ENCODE data around the gene PLEKHG3. TPM values are rescaled to one million over a fixed set of nuclear protein-coding genes. Genes with fewer than 3 reads are reported as not detected.

The PLEKHG3 gene
- total and polyA plus RNA-seq, 4 donors, result 32.1 to 53.9 (median 42.2) TPM

- Histone ChIP-seq H3K4me1 (ENCODE audit: control insufficient read depth, insufficient read depth, low read length) (peaks cover 4% of the 10 kb centered on the region), H3K9me3 (ENCODE audit: control insufficient read depth, insufficient read depth, low read length) (no peaks in the 10 kb centered on the region), H3K4me3 (ENCODE audit: low read depth, low read length) (no peak overlapping the region), H3K27ac (ENCODE audit: low read depth, low read length) (no peak overlapping the region), H3K27me3 (ENCODE audit: control insufficient read depth, insufficient read depth, low read length) (no peaks in the 10 kb centered on the region), H3K36me3 (ENCODE audit: control insufficient read depth, insufficient read depth, low read length) (peaks cover 82% of the 10 kb centered on the region)
- no peak for DNase-seq (ENCODE audit: low read depth in 4 of 6, low spot score in 6 of 6)
- WGBS (ENCODE audit: insufficient coverage), result 100% methylated on average over 1 of the region's 2 CpGs
Measured at GRCh38 chr14:64771161-64771560, 66.9 kb downstream of the PLEKHG3 start.

GRCh38 chr14:64772397-64772950, 68.2 kb downstream of the PLEKHG3 start:
- 91% methylated on average over 36 of the region's 36 CpGs for WGBS (ENCODE audit: insufficient coverage)

GRCh38 chr14:64773046-64773445, 68.8 kb downstream of the PLEKHG3 start:
- Histone ChIP-seq H3K36me3 (ENCODE audit: control insufficient read depth, insufficient read depth, low read length) (peaks cover 69% of the 10 kb centered on the region), H3K4me1 (ENCODE audit: control insufficient read depth, insufficient read depth, low read length) (peaks cover 4% of the 10 kb centered on the region), H3K4me3 (ENCODE audit: low read depth, low read length) (no peak overlapping the region), H3K9me3 (ENCODE audit: control insufficient read depth, insufficient read depth, low read length) (no peaks in the 10 kb centered on the region), H3K27me3 (ENCODE audit: control insufficient read depth, insufficient read depth, low read length) (no peaks in the 10 kb centered on the region), H3K27ac (ENCODE audit: low read depth, low read length) (no peak overlapping the region)
- DNase-seq (ENCODE audit: low read depth in 4 of 6, low spot score in 6 of 6), result no peak
- 94% methylated on average over 18 of the region's 18 CpGs for WGBS (ENCODE audit: insufficient coverage)

More at GRCh38 chr14:64772397-64772950, 68.2 kb downstream of the PLEKHG3 start:
- Histone ChIP-seq H3K4me3 (ENCODE audit: low read depth, low read length) (no peak overlapping the region), H3K9me3 (ENCODE audit: control insufficient read depth, insufficient read depth, low read length) (no peaks in the 10 kb centered on the region), H3K27ac (ENCODE audit: low read depth, low read length) (no peak overlapping the region), H3K4me1 (ENCODE audit: control insufficient read depth, insufficient read depth, low read length) (peaks cover 4% of the 10 kb centered on the region), H3K27me3 (ENCODE audit: control insufficient read depth, insufficient read depth, low read length) (no peaks in the 10 kb centered on the region), H3K36me3 (ENCODE audit: control insufficient read depth, insufficient read depth, low read length) (peaks cover 72% of the 10 kb centered on the region)
- DNase-seq (ENCODE audit: low read depth in 4 of 6, low spot score in 6 of 6), result no peak

- no peak for DNase-seq (ENCODE audit: low read depth in 4 of 6, low spot score in 6 of 6)
- Histone ChIP-seq H3K4me1 (ENCODE audit: control insufficient read depth, insufficient read depth, low read length) (peaks cover 4% of the 10 kb centered on the region), H3K9me3 (ENCODE audit: control insufficient read depth, insufficient read depth, low read length) (no peaks in the 10 kb centered on the region), H3K27ac (ENCODE audit: low read depth, low read length) (no peak overlapping the region), H3K36me3 (ENCODE audit: control insufficient read depth, insufficient read depth, low read length) (peaks cover 74% of the 10 kb centered on the region), H3K27me3 (ENCODE audit: control insufficient read depth, insufficient read depth, low read length) (no peaks in the 10 kb centered on the region), H3K4me3 (ENCODE audit: low read depth, low read length) (no peak overlapping the region)
- 92% methylated on average over 3 of the region's 3 CpGs for WGBS (ENCODE audit: insufficient coverage)
Measured at GRCh38 chr14:64773577-64773976, 69.4 kb downstream of the PLEKHG3 start.

GRCh38 chr14:64774272-64774671, 70.0 kb downstream of the PLEKHG3 start:
- 95% methylated on average over 14 of the region's 16 CpGs for WGBS (ENCODE audit: insufficient coverage)
- Histone ChIP-seq H3K9me3 (ENCODE audit: control insufficient read depth, insufficient read depth, low read length) (no peaks in the 10 kb centered on the region), H3K27me3 (ENCODE audit: control insufficient read depth, insufficient read depth, low read length) (no peaks in the 10 kb centered on the region), H3K36me3 (ENCODE audit: control insufficient read depth, insufficient read depth, low read length) (peaks cover 74% of the 10 kb centered on the region), H3K27ac (ENCODE audit: low read depth, low read length) (no peak overlapping the region), H3K4me3 (ENCODE audit: low read depth, low read length) (no peak overlapping the region), H3K4me1 (ENCODE audit: control insufficient read depth, insufficient read depth, low read length) (peaks cover 4% of the 10 kb centered on the region)
- no peak for DNase-seq (ENCODE audit: low read depth in 4 of 6, low spot score in 6 of 6)

GRCh38 chr14:64775081-64775777, 71.0 kb downstream of the PLEKHG3 start:
- 93% methylated on average over 24 of the region's 25 CpGs for WGBS (ENCODE audit: insufficient coverage)
- H3K36me3 ChIP-seq (ENCODE audit: control insufficient read depth, insufficient read depth, low read length), result peaks cover 75% of the 10 kb centered on the region
- no peak overlapping the region for H3K27ac ChIP-seq (ENCODE audit: low read depth, low read length)
- DNase-seq (ENCODE audit: low read depth in 4 of 6, low spot score in 6 of 6), result no peak
- no peaks in the 10 kb centered on the region for H3K9me3 ChIP-seq (ENCODE audit: control insufficient read depth, insufficient read depth, low read length)
- no peaks in the 10 kb centered on the region for H3K27me3 ChIP-seq (ENCODE audit: control insufficient read depth, insufficient read depth, low read length)
- H3K4me3 ChIP-seq (ENCODE audit: low read depth, low read length), result no peak overlapping the region
- H3K4me1 ChIP-seq (ENCODE audit: control insufficient read depth, insufficient read depth, low read length), result no peaks in the 10 kb centered on the region

GRCh38 chr14:64777461-64777860, 73.2 kb downstream of the PLEKHG3 start:
- peaks cover 59% of the 10 kb centered on the region for H3K36me3 ChIP-seq (ENCODE audit: control insufficient read depth, insufficient read depth, low read length)
- no peaks in the 10 kb centered on the region for H3K27me3 ChIP-seq (ENCODE audit: control insufficient read depth, insufficient read depth, low read length)
- H3K4me3 ChIP-seq (ENCODE audit: low read depth, low read length), result no peak overlapping the region
- no peaks in the 10 kb centered on the region for H3K9me3 ChIP-seq (ENCODE audit: control insufficient read depth, insufficient read depth, low read length)
- no peak overlapping the region for H3K27ac ChIP-seq (ENCODE audit: low read depth, low read length)
- DNase-seq (ENCODE audit: low read depth in 4 of 6, low spot score in 6 of 6), result no peak
- 85% methylated on average over 3 of the region's 3 CpGs for WGBS (ENCODE audit: insufficient coverage)
- H3K4me1 ChIP-seq (ENCODE audit: control insufficient read depth, insufficient read depth, low read length), result no peaks in the 10 kb centered on the region

- Histone ChIP-seq H3K36me3 (ENCODE audit: control insufficient read depth, insufficient read depth, low read length) (peaks cover 52% of the 10 kb centered on the region), H3K27ac (ENCODE audit: low read depth, low read length) (no peak overlapping the region), H3K27me3 (ENCODE audit: control insufficient read depth, insufficient read depth, low read length) (no peaks in the 10 kb centered on the region), H3K9me3 (ENCODE audit: control insufficient read depth, insufficient read depth, low read length) (no peaks in the 10 kb centered on the region), H3K4me1 (ENCODE audit: control insufficient read depth, insufficient read depth, low read length) (no peaks in the 10 kb centered on the region), H3K4me3 (ENCODE audit: low read depth, low read length) (no peak overlapping the region)
- DNase-seq (ENCODE audit: low read depth in 4 of 6, low spot score in 6 of 6), result no peak
- 89% methylated on average over 5 of the region's 7 CpGs for WGBS (ENCODE audit: insufficient coverage)
Measured at GRCh38 chr14:64778104-64778754, 74.0 kb downstream of the PLEKHG3 start.

GRCh38 chr14:64779472-64779871, 75.2 kb downstream of the PLEKHG3 start:
- WGBS (ENCODE audit: insufficient coverage), result 71% methylated on average over 5 of the region's 7 CpGs
- peaks cover 45% of the 10 kb centered on the region for H3K36me3 ChIP-seq (ENCODE audit: control insufficient read depth, insufficient read depth, low read length)

GRCh38 chr14:64782196-64782595, 78.0 kb downstream of the PLEKHG3 start:
- Histone ChIP-seq H3K36me3 (ENCODE audit: control insufficient read depth, insufficient read depth, low read length) (peaks cover 49% of the 10 kb centered on the region), H3K4me3 (ENCODE audit: low read depth, low read length) (no peak overlapping the region), H3K9me3 (ENCODE audit: control insufficient read depth, insufficient read depth, low read length) (no peaks in the 10 kb centered on the region), H3K27me3 (ENCODE audit: control insufficient read depth, insufficient read depth, low read length) (no peaks in the 10 kb centered on the region), H3K27ac (ENCODE audit: low read depth, low read length) (no peak overlapping the region), H3K4me1 (ENCODE audit: control insufficient read depth, insufficient read depth, low read length) (peaks cover 5% of the 10 kb centered on the region)
- 94% methylated on average over 11 of the region's 11 CpGs for WGBS (ENCODE audit: insufficient coverage)
- no peak for DNase-seq (ENCODE audit: low read depth in 4 of 6, low spot score in 6 of 6)

More at GRCh38 chr14:64779472-64779871, 75.2 kb downstream of the PLEKHG3 start:
- H3K27me3 ChIP-seq (ENCODE audit: control insufficient read depth, insufficient read depth, low read length), result no peaks in the 10 kb centered on the region
- no peak overlapping the region for H3K4me3 ChIP-seq (ENCODE audit: low read depth, low read length)
- no peak overlapping the region for H3K27ac ChIP-seq (ENCODE audit: low read depth, low read length)
- no peak for DNase-seq (ENCODE audit: low read depth in 4 of 6, low spot score in 6 of 6)
- H3K9me3 ChIP-seq (ENCODE audit: control insufficient read depth, insufficient read depth, low read length), result no peaks in the 10 kb centered on the region
- H3K4me1 ChIP-seq (ENCODE audit: control insufficient read depth, insufficient read depth, low read length), result no peaks in the 10 kb centered on the region

All from spinal cord (tissue), 10 donors.